GM21825 (cell line): ENCODE results near the gene FARP2.
"Not testable (repeated sequence)": the region's sequence is repeated elsewhere in the genome, so short reads cannot be mapped to it uniquely, and the experiment has no call there.

ENCODE experiments used
- ATAC-seq: cut with Tn5 transposase; IDR thresholded peaks from one replicate; pipeline ENCODE4 v1.9.1; 2021; ENCODE audit warnings: mild to moderate bottlenecking, moderate library complexity; ENCODE audit not compliant: unreplicated experiment

Gene FARP2

GRCh38 chr2:241355983-241356870, at the start of gene FARP2:
Gene FARP2 (plus strand): TSS chr2:241356285. CDS start chr2:241373108, 16,823 bp downstream.
- ATAC-seq: peak; percentile 82

- no peak for ATAC-seq
Observed at GRCh38 chr2:241307055-241307454, 49.0 kb upstream of the FARP2 start.

GRCh38 chr2:241308267-241308666, 47.8 kb upstream of the FARP2 start:
- no peak for ATAC-seq

GRCh38 chr2:241308832-241309500, 47.1 kb upstream of the FARP2 start:
- no peak for ATAC-seq

- ATAC-seq: peak; percentile 40
Observed at GRCh38 chr2:241309684-241310117, 46.4 kb upstream of the FARP2 start.

GRCh38 chr2:241310917-241311566, 45.0 kb upstream of the FARP2 start:
- ATAC-seq: no peak

- no peak for ATAC-seq
Observed at GRCh38 chr2:241312082-241312481, 44.0 kb upstream of the FARP2 start.

- no peak for ATAC-seq
Observed at GRCh38 chr2:241313543-241314095, 42.5 kb upstream of the FARP2 start.

- no peak for ATAC-seq
Observed at GRCh38 chr2:241314226-241315092, 41.6 kb upstream of the FARP2 start.

- peak; percentile 64 for ATAC-seq
Observed at GRCh38 chr2:241315093-241315878, 40.8 kb upstream of the FARP2 start, which contains the start of gene HDLBP. Gene HDLBP (minus strand): TSS chr2:241315672. CDS start chr2:241266869, 48,803 bp downstream.

- ATAC-seq: peak; percentile 33
Observed at GRCh38 chr2:241315879-241316631, 40.0 kb upstream of the FARP2 start, which contains the start of gene SEPTIN2. Gene SEPTIN2 (plus strand): TSS chr2:241315925. CDS start chr2:241324233, 8,308 bp downstream.

- no peak for ATAC-seq
Observed at GRCh38 chr2:241316825-241317224, 39.3 kb upstream of the FARP2 start.

- no peak for ATAC-seq
Observed at GRCh38 chr2:241317391-241317790, 38.7 kb upstream of the FARP2 start.

GRCh38 chr2:241318830-241319229, 37.3 kb upstream of the FARP2 start:
- ATAC-seq: not testable (repeated sequence)

- no peak for ATAC-seq
Observed at GRCh38 chr2:241320394-241320793, 35.7 kb upstream of the FARP2 start.

GRCh38 chr2:241321033-241321432, 35.1 kb upstream of the FARP2 start:
- ATAC-seq: no peak

GRCh38 chr2:241321886-241322285, 34.2 kb upstream of the FARP2 start:
- no peak for ATAC-seq

GRCh38 chr2:241323778-241324177, 32.3 kb upstream of the FARP2 start:
- ATAC-seq: no peak
